Mucosa of descending colon (tissue), 3 donors: ENCODE results near the gene PCDHGA5. TPM values are rescaled to one million over a fixed set of nuclear protein-coding genes. Genes with fewer than 3 reads are reported as not detected.
"Not testable (repeated sequence)": the region's sequence is repeated elsewhere in the genome, so short reads cannot be mapped to it uniquely, and the experiment has no call there.

Experiments used
- ATAC-seq: fragments of 200-7000 bp; cut with Tn5 transposase; one replicate; pipeline ENCODE4 v1.9.1; 2020; ENCODE audit warnings: mild to moderate bottlenecking, moderate library complexity
- DNase-seq, 3 donors: peaks; one replicate each; pipeline ENCODE4 v3.0.0-alpha.2; 2020
- H3K36me3 ChIP-seq: fragments of 200-600 bp; one replicate; pipeline ENCODE4 v1.8.0; 2021; ENCODE audit warnings: low read depth, mild to moderate bottlenecking
- H3K4me1 ChIP-seq: fragments of 200-600 bp; one replicate; pipeline ENCODE4 v1.8.0; 2021; ENCODE audit warnings: low read depth, mild to moderate bottlenecking
- H3K4me3 ChIP-seq: fragments of 200-600 bp; one replicate; pipeline ENCODE4 v1.8.0; 2021; ENCODE audit warnings: mild to moderate bottlenecking
- H3K9me3 ChIP-seq: fragments of 200-600 bp; one replicate; pipeline ENCODE4 v1.8.0; 2021; ENCODE audit warnings: mild to moderate bottlenecking
- intact Hi-C, 2 donors: fragments of 100-400 bp; cut with DNase I in 1 of 2; cut with micrococcal nuclease in 1 of 2; formaldehyde crosslinking; loops; one replicate each; pipeline versions ENCODE4 v1.11.0 to v1.11.1; 2022; cut with DNase I, micrococcal nuclease
- total RNA-seq, 3 donors: library from RNA; stranded (reverse); fragmentation: NEBNext Ultra II Directional in 2 of 3; extraction: Animal tissue kit (Norgen Biotek cat#: 25700) in 2 of 3; gene quantifications; one replicate each; pipeline versions ENCODE4 v1.2.1 to v1.2.4, GENCODE V29; 2021 to 2023
- TF ChIP-seq, protein P1 (sequence below): fragments of 200-600 bp; IDR thresholded peaks from one replicate; pipeline ENCODE4 v1.8.0; 2022; ENCODE audit warnings: antibody characterized with exemption, mild to moderate bottlenecking
- donor health status: DM: no; HTN: no; CAD: no; lungs with moderate emphysema.
- donor health status: DM: no; HTN: no; CAD: no.
- donor health status: DM: no; HTN: yes; CAD: no.

PCDHGA5 gene
- total RNA-seq, 3 donors from 2014 or later: 1.2 to 4.2 (median 1.2) TPM

DNA sequence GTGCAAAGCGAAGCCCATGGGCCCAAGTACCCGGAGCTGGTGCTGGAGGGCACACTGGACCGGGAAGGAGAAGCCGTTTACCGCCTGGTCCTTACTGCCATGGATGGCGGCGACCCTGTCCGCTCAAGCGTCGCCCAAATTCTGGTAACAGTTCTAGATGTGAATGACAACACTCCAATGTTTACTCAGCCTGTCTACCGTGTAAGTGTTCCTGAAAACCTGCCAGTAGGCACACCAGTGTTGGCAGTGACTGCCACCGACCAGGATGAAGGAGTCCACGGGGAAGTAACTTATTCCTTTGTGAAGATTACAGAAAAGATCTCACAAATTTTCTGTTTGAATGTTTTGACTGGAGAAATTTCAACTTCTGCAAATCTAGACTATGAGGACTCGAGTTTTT lies 10.7 kb downstream of the PCDHGA5 start:
- no peak overlapping the region for H3K4me3 ChIP-seq
- H3K4me1 ChIP-seq: no peaks in the 10 kb centered on the region
- TF ChIP-seq, protein P1, sequence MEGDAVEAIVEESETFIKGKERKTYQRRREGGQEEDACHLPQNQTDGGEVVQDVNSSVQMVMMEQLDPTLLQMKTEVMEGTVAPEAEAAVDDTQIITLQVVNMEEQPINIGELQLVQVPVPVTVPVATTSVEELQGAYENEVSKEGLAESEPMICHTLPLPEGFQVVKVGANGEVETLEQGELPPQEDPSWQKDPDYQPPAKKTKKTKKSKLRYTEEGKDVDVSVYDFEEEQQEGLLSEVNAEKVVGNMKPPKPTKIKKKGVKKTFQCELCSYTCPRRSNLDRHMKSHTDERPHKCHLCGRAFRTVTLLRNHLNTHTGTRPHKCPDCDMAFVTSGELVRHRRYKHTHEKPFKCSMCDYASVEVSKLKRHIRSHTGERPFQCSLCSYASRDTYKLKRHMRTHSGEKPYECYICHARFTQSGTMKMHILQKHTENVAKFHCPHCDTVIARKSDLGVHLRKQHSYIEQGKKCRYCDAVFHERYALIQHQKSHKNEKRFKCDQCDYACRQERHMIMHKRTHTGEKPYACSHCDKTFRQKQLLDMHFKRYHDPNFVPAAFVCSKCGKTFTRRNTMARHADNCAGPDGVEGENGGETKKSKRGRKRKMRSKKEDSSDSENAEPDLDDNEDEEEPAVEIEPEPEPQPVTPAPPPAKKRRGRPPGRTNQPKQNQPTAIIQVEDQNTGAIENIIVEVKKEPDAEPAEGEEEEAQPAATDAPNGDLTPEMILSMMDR: no peak
- intact Hi-C loops: no loop called here
- no peak for DNase-seq
- no peak for ATAC-seq
- H3K36me3 ChIP-seq: no peaks in the 10 kb centered on the region
- H3K9me3 ChIP-seq: peaks cover 83% of the 10 kb centered on the region

DNA sequence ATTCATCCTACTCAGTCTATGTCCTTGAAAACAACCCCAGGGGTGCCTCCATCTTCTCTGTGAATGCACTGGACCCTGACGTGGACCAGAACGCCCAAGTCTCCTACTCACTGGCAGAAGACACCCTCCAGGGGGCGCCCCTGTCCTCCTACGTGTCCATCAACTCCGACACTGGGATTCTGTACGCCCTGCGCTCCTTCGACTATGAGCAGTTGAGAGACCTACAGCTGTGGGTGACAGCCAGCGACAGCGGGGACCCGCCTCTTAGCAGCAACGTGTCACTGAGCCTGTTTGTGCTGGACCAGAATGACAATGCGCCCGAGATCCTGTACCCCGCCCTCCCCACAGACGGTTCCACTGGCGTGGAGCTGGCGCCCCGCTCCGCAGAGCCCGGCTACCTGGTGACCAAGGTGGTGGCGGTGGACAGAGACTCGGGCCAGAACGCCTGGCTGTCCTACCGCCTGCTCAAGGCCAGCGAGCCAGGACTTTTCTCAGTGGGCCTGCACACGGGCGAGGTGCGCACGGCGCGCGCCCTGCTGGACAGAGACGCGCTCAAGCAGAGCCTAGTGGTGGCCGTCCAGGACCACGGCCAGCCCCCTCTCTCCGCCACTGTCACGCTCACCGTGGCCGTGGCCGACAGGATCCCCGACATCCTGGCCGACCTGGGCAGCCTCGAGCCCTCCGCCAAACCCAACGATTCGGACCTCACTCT lies 11.6 kb downstream of the PCDHGA5 start:
- DNase-seq, ATAC-seq, intact Hi-C loops: not testable (repeated sequence)

DNA sequence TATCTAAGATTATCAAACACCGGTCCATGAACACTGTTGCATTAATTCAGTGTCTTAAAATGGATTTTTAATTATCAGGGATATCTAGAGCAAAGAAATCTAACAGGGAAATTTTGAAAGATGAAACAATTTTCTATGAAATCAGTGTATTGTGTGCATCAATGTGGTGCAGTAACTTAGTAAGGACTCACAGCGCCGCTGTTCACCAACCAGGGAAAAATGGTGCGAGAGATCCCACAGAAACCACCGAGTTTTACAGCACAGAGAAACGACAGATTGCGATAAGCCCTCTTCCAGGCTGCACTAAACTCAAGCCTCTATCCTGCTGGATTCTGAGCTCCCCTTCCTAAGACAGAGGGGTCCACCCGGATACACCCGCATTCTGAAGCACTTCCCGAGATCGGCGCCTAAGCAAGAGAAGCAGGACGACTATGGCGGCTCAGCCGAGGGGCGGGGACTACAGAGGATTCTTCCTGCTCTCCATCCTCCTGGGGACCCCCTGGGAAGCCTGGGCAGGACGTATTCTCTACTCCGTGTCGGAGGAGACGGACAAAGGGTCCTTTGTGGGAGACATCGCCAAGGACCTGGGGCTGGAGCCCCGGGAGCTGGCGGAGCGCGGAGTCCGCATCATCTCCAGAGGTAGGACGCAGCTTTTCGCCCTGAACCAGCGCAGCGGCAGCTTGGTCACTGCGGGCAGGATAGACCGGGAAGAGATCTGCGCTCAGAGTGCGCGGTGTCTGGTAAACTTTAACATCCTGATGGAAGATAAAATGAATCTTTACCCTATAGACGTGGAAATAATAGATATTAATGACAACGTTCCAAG lies 18.7 kb downstream of the PCDHGA5 start, which contains the start of gene PCDHGA7:
PCDHGA7 (plus strand) TSS at position 274 of the 826 bp plus-strand sequence; CDS start at position 432, 158 bp downstream.
- H3K9me3 ChIP-seq: peaks cover 77% of the 10 kb centered on the region
- no peaks in the 10 kb centered on the region for H3K36me3 ChIP-seq
- no peaks in the 10 kb centered on the region for H3K4me1 ChIP-seq
- intact Hi-C loops: no loop called here
- no peak within 1 kb of the TSS for H3K4me3 ChIP-seq
- ATAC-seq (peak; percentile 22), DNase-seq (no peak)
- TF ChIP-seq, protein P1: no peak

More for the DNA sequence above, 11.6 kb downstream of the PCDHGA5 start:
- not testable (repeated sequence) for H3K4me3 ChIP-seq, H3K36me3 ChIP-seq, H3K4me1 ChIP-seq
- peaks cover 81% of the 10 kb centered on the region for H3K9me3 ChIP-seq

DNA sequence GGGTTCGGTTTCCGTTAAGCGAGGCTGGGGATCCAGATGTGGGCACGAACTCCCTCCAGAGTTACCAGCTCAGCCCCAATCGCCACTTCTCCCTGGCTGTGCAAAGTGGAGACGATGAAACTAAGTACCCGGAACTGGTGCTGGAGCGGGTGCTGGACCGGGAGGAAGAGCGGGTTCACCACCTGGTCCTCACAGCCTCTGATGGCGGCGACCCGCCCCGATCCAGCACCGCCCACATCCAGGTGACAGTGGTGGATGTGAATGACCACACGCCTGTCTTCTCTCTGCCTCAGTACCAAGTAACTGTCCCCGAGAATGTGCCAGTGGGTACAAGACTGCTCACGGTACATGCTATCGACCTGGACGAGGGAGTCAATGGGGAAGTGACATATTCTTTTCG lies 19.4 kb downstream of the PCDHGA5 start:
- H3K4me3 ChIP-seq: no peak overlapping the region
- H3K36me3 ChIP-seq: no peaks in the 10 kb centered on the region
- intact Hi-C loops: no loop called here
- H3K9me3 ChIP-seq: peaks cover 74% of the 10 kb centered on the region
- no peak for ATAC-seq
- no peaks in the 10 kb centered on the region for H3K4me1 ChIP-seq
- DNase-seq: no peak
- TF ChIP-seq, protein P1: no peak

DNA sequence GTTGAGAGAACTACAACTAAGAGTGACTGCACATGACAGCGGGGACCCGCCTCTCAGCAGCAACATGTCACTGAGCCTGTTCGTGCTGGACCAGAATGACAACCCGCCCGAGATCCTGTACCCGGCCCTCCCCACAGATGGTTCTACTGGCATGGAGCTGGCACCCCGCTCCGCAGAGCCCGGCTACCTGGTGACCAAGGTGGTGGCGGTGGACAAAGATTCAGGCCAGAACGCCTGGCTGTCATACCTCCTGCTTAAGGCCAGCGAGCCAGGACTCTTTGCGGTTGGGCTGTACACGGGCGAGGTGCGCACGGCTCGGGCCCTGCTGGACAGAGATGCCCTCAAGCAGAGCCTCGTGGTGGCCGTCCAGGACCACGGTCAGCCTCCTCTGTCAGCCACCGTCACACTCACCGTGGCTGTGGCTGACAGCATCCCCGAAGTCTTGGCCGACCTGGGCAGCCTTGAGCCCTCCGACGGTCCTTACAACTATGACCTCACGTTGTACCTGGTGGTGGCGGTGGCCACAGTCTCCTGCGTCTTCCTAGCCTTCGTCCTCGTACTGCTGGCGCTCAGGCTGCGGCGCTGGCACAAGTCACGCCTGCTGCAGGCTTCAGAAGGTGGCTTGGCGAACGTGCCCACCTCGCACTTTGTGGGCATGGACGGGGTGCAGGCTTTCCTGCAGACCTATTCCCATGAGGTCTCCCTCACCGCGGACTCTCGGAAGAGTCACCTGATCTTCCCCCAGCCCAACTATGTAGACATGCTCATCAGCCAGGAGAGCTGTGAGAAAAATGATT lies 20.7 kb downstream of the PCDHGA5 start:
- DNase-seq: no peak

DNA sequence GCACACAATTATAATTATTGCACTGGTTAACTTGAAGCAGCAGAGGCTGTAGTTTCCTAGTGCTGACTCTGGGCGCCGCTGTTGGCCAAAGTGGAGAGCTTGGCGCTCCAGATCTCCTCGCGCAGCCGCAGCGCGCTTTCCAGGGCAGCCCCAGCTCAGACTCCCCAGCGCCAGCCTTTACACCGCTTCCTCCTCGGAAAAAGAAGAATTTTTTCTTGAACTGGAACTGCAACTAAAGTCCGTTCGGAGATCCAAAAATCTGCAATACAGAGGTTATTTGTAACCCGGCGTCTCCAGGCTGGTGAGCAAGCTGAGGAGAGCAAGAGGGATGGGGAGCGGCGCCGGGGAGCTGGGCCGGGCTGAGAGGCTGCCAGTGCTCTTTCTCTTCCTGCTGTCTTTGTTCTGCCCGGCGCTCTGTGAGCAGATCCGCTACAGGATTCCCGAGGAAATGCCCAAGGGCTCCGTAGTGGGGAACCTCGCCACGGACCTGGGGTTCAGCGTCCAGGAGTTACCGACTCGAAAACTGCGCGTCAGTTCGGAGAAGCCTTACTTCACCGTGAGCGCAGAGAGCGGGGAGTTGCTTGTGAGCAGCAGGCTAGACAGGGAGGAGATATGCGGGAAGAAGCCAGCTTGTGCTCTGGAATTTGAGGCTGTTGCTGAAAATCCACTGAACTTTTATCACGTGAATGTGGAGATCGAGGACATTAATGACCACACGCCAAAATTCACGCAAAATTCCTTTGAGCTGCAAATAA lies 23.8 kb downstream of the PCDHGA5 start, which contains the start of gene PCDHGB4:
PCDHGB4 (plus strand) TSS at position 142 of the 755 bp plus-strand sequence; CDS start at position 329, 187 bp downstream.
- ATAC-seq (peak; percentile 63), DNase-seq (peak in 1 of 3 donors; percentile 21)
- H3K4me3 ChIP-seq, H3K4me1 ChIP-seq, intact Hi-C loops, H3K36me3 ChIP-seq: not testable (repeated sequence)
- H3K9me3 ChIP-seq: peaks cover 92% of the 10 kb centered on the region

More for the DNA sequence above, 20.7 kb downstream of the PCDHGA5 start:
- H3K9me3 ChIP-seq: peaks cover 88% of the 10 kb centered on the region
- TF ChIP-seq, protein P1: no peak
- H3K36me3 ChIP-seq: no peaks in the 10 kb centered on the region
- no peaks in the 10 kb centered on the region for H3K4me1 ChIP-seq
- intact Hi-C loops: no loop called here
- ATAC-seq: no peak
- H3K4me3 ChIP-seq: no peak overlapping the region
